ENCODE data around the gene PUM2. TPM values are rescaled to one million over a fixed set of nuclear protein-coding genes. Genes with fewer than 3 reads are reported as not detected.

Gene PUM2
- total and polyA plus RNA-seq, 2 of the 13 experiments (the other 11 are each of a cell fraction or from before 2014, with no cell fraction given): 69.6 to 69.8 TPM

DNA sequence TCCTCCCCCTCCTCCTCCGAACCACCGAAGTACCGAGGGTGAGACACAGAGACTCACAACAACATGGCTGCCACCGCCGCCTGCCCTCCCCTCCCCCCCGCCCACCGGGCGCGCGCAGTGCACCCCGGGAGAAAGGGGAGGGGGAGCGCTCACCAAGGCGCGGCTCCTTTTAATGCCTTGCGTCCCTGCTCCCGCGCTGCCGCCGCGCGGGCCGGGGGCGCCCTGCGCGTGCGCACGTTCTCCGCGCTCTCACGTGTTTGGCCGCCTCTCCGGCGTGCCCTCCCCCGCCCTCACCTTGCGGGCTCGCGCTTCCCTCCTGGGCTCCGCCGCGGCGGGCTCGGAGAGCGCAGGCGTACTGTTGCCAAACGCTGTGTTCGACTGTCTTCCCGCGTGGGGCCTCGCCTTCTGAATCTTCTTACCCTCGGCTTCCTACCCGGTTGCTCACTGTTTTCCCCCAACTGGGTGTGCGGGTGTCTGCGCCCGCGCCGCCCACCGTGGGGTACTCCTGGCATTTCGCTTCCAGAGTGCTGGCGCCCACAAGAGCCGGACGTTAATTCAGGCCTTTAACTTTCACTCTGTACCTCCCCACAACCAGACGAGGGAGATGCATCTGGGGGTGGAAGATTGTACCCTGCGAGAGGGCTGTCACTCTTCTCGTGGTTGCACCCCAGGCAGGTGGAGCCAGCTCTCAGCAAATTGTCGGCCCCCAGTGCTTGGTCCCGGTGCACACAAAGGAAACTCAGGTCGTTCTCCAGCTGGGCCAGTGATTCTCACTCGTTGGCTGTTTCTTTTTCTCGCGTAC is at the start of gene PUM2 (continued):
- TF ChIP-seq, protein P1, sequence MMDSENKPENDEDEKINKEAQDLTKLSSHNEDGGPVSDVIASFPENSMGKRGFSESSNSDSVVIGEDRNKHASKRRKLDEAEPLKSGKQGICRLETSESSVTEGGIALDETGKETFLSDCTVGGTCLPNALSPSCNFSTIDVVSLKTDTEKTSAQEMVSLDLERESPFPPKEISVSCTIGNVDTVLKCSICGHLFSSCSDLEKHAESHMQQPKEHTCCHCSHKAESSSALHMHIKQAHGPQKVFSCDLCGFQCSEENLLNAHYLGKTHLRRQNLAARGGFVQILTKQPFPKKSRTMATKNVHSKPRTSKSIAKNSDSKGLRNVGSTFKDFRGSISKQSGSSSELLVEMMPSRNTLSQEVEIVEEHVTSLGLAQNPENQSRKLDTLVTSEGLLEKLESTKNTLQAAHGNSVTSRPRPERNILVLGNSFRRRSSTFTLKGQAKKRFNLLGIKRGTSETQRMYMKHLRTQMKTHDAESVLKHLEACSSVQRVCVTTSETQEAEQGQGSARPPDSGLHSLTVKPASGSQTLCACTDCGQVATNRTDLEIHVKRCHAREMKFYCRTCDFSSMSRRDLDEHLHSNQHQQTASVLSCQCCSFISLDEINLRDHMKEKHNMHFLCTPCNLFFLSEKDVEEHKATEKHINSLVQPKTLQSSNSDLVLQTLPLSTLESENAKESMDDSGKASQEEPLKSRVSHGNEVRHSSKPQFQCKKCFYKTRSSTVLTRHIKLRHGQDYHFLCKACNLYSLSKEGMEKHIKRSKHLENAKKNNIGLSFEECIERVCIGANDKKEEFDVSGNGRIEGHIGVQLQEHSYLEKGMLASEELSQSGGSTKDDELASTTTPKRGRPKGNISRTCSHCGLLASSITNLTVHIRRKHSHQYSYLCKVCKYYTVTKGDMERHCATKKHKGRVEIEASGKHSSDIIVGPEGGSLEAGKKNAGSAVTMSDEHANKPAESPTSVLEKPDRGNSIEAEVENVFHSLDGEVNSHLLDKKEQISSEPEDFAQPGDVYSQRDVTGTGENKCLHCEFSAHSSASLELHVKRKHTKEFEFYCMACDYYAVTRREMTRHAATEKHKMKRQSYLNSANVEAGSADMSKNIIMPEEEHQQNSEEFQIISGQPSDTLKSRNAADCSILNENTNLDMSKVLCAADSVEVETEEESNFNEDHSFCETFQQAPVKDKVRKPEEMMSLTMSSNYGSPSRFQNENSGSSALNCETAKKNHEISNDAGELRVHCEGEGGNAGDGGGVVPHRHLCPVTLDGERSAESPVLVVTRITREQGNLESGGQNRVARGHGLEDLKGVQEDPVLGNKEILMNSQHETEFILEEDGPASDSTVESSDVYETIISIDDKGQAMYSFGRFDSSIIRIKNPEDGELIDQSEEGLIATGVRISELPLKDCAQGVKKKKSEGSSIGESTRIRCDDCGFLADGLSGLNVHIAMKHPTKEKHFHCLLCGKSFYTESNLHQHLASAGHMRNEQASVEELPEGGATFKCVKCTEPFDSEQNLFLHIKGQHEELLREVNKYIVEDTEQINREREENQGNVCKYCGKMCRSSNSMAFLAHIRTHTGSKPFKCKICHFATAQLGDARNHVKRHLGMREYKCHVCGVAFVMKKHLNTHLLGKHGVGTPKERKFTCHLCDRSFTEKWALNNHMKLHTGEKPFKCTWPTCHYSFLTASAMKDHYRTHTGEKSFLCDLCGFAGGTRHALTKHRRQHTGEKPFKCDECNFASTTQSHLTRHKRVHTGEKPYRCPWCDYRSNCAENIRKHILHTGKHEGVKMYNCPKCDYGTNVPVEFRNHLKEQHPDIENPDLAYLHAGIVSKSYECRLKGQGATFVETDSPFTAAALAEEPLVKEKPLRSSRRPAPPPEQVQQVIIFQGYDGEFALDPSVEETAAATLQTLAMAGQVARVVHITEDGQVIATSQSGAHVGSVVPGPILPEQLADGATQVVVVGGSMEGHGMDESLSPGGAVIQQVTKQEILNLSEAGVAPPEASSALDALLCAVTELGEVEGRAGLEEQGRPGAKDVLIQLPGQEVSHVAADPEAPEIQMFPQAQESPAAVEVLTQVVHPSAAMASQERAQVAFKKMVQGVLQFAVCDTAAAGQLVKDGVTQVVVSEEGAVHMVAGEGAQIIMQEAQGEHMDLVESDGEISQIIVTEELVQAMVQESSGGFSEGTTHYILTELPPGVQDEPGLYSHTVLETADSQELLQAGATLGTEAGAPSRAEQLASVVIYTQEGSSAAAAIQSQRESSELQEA (CRISPR knock-in tag; IDR thresholded peaks at IDR 0.05; ENCODE audit: not compliant biosample characterization): no peak
- TF ChIP-seq HNRNPL (IDR thresholded peaks at IDR 0.05; ENCODE audit: low read depth, low read length) (no peak; the same call in 1 of the 2 replicates), FOSL2 (CRISPR knock-in tag; IDR thresholded peaks at IDR 0.05) (peak; percentile 65; the same call in 1 of the 2 replicates), CBX1 (IDR thresholded peaks at IDR 0.05; ENCODE audit: low read depth) (peak; percentile 36), KMT2A (CRISPR knock-in tag; IDR thresholded peaks at IDR 0.05) (peak; percentile 27; the same call in 1 of the 2 replicates), FOXK1 (CRISPR knock-in tag; IDR thresholded peaks at IDR 0.05; ENCODE audit: borderline replicate concordance, low read depth) (0 out of 2 replicates have a peak, but pooled peaks have one; percentile 77), ETV6 (CRISPR knock-in tag; conservative IDR thresholded peaks at IDR 0.05) (peak; percentile 94), ESRRA (CRISPR knock-in tag; IDR thresholded peaks at IDR 0.05; ENCODE audit: low read depth) (peak; percentile 3; the same call in 1 of the 2 replicates), TCF12 (IDR thresholded peaks at IDR 0.05) (no peak), TCF12 (CRISPR knock-in tag; IDR thresholded peaks at IDR 0.05) (peak; percentile 93), SMAD3 (CRISPR knock-in tag; IDR thresholded peaks at IDR 0.05) (peak; percentile 20), NFE2 (CRISPR knock-in tag; IDR thresholded peaks at IDR 0.05) (no peak), ZNF382 (CRISPR knock-in tag; IDR thresholded peaks at IDR 0.05; ENCODE audit: borderline replicate concordance) (no peak), ZNF549 (CRISPR knock-in tag; IDR thresholded peaks at IDR 0.05) (no peak)
- TF ChIP-seq, protein P2, sequence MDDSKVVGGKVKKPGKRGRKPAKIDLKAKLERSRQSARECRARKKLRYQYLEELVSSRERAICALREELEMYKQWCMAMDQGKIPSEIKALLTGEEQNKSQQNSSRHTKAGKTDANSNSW (CRISPR knock-in tag; IDR thresholded peaks at IDR 0.05; ENCODE audit: borderline replicate concordance): peak; percentile 30; the same call in 1 of the 2 replicates
- TF ChIP-seq, protein P3, sequence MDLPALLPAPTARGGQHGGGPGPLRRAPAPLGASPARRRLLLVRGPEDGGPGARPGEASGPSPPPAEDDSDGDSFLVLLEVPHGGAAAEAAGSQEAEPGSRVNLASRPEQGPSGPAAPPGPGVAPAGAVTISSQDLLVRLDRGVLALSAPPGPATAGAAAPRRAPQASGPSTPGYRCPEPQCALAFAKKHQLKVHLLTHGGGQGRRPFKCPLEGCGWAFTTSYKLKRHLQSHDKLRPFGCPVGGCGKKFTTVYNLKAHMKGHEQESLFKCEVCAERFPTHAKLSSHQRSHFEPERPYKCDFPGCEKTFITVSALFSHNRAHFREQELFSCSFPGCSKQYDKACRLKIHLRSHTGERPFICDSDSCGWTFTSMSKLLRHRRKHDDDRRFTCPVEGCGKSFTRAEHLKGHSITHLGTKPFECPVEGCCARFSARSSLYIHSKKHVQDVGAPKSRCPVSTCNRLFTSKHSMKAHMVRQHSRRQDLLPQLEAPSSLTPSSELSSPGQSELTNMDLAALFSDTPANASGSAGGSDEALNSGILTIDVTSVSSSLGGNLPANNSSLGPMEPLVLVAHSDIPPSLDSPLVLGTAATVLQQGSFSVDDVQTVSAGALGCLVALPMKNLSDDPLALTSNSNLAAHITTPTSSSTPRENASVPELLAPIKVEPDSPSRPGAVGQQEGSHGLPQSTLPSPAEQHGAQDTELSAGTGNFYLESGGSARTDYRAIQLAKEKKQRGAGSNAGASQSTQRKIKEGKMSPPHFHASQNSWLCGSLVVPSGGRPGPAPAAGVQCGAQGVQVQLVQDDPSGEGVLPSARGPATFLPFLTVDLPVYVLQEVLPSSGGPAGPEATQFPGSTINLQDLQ (CRISPR knock-in tag; IDR thresholded peaks at IDR 0.05): no peak; the same call in 1 of the 2 replicates
- TF ChIP-seq, protein P4, sequence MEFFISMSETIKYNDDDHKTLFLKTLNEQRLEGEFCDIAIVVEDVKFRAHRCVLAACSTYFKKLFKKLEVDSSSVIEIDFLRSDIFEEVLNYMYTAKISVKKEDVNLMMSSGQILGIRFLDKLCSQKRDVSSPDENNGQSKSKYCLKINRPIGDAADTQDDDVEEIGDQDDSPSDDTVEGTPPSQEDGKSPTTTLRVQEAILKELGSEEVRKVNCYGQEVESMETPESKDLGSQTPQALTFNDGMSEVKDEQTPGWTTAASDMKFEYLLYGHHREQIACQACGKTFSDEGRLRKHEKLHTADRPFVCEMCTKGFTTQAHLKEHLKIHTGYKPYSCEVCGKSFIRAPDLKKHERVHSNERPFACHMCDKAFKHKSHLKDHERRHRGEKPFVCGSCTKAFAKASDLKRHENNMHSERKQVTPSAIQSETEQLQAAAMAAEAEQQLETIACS (CRISPR knock-in tag; IDR thresholded peaks at IDR 0.05): peak; percentile 90
